Endothelial cell of umbilical vein (primary cell): ENCODE data around the gene DAP. TPM values are rescaled to one million over a fixed set of nuclear protein-coding genes. Genes with fewer than 3 reads are reported as not detected.
A peak's percentile ranks its signal among the peaks of the same experiment; 100 is the strongest.

ENCODE experiments used
- BruUV-seq: library from RNA; stranded (reverse); fragments of 400-500 nt; replicated peaks from 2 replicates; lab custom pipeline; 2021; lab: Mats Ljungman, UMichigan
- CTCF ChIA-PET: fragments of 300-600, 350-600 bp; sonication (Branson Sonifier 250); formaldehyde crosslinking; loops from one replicate; lab custom pipeline; 2021; ENCODE audit warnings: antibody characterized with exemption, inconsistent platforms; lab: Charles Lee
- POLR2A ChIA-PET: fragments of 300-600, 350-600 bp; sonication (Branson Sonifier 250); formaldehyde crosslinking; loops from one replicate; lab custom pipeline; 2021; ENCODE audit warnings: antibody characterized with exemption, inconsistent platforms; lab: Charles Lee
- DNase-seq: peaks from one replicate; pipeline ENCODE4 v3.0.0-alpha.2; 2011; ENCODE audit warnings: low read depth, low spot score
- FAIRE-seq: peaks from 2 replicates; lab custom pipeline; 2011; peaks lifted over from hg19 to GRCh38; lab: Jason Lieb, UNC
- H2AFZ ChIP-seq: 2 replicates; pipeline ENCODE4 v1.6.0; 2012; ENCODE audit warnings: low read depth, low read length, control low read depth, inconsistent platforms
- H3K27ac ChIP-seq: 2 replicates; pipeline ENCODE4 v1.5.1; 2011; ENCODE audit warnings: low read depth, mild to moderate bottlenecking, control low read depth, low read length, moderate library complexity; ENCODE audit not compliant: insufficient read depth
- H3K27me3 ChIP-seq, 2 experiments: 2 replicates each; pipeline versions ENCODE4 v1.6.0 to v1.6.1; 2011; ENCODE audit warnings: low read length in 2 of 2, mixed read lengths in 1 of 2; ENCODE audit not compliant: control insufficient read depth in 2 of 2, insufficient read depth in 2 of 2
- H3K36me3 ChIP-seq, 2 experiments: 2 replicates in 1 of 2; 3 replicates in 1 of 2; pipeline ENCODE4 v1.5.1; 2011; ENCODE audit warnings: low read length in 2 of 2, mild to moderate bottlenecking in 1 of 2, moderate library complexity in 1 of 2; ENCODE audit not compliant: control insufficient read depth in 2 of 2, insufficient read depth in 2 of 2; ENCODE audit errors: extremely low read depth in 1 of 2
- H3K4me1 ChIP-seq: 3 replicates; pipeline ENCODE4 v1.5.1; 2011; ENCODE audit warnings: mild to moderate bottlenecking, low read length; ENCODE audit not compliant: control insufficient read depth, insufficient read depth; ENCODE audit errors: extremely low read depth
- H3K4me2 ChIP-seq: 2 replicates; pipeline ENCODE4 v1.6.1; 2011; ENCODE audit warnings: low read length, control low read depth, mixed read lengths; ENCODE audit not compliant: insufficient read depth
- H3K4me3 ChIP-seq, 3 experiments: fragments of 200-600 bp in 1 of 3; sonication (generic), shearing (Covaris generic) in 1 of 3; replicated peaks in 1 of 3; 2 replicates each; pipeline ENCODE4 v1.5.1; 2011 to 2016; ENCODE audit warnings: control low read depth in 3 of 3, low read length in 3 of 3, mild to moderate bottlenecking in 2 of 3, inconsistent platforms in 1 of 3, low read depth in 1 of 3, moderate library complexity in 1 of 3; ENCODE audit not compliant: insufficient read depth in 1 of 3
- H3K79me2 ChIP-seq: 2 replicates; pipeline ENCODE4 v1.6.0; 2012; ENCODE audit warnings: low read length, inconsistent platforms; ENCODE audit not compliant: control insufficient read depth, insufficient read depth
- H3K9ac ChIP-seq: replicated peaks from 2 replicates; pipeline ENCODE3; 2011; ENCODE audit warnings: low read length, control low read depth; ENCODE audit not compliant: insufficient read depth; ENCODE audit errors: extremely low read depth
- H3K9me1 ChIP-seq: replicated peaks from 3 replicates; pipeline ENCODE4 v1.6.0; 2011; ENCODE audit warnings: mild to moderate bottlenecking, low read length; ENCODE audit not compliant: control insufficient read depth, insufficient read depth; ENCODE audit errors: extremely low read depth
- H3K9me3 ChIP-seq: replicated peaks from 2 replicates; pipeline ENCODE4 v1.5.1; 2012; ENCODE audit warnings: low read length, inconsistent platforms; ENCODE audit not compliant: control insufficient read depth, insufficient read depth
- H4K20me1 ChIP-seq: replicated peaks from 2 replicates; pipeline ENCODE3; 2011; ENCODE audit warnings: mild to moderate bottlenecking, low read length; ENCODE audit not compliant: control insufficient read depth, insufficient read depth; ENCODE audit errors: extremely low read depth
- GATA2 ChIP-seq: IDR thresholded peaks from 2 replicates; pipeline ENCODE4 v1.7.0; 2011; ENCODE audit warnings: low read depth, mild to moderate bottlenecking, moderate library complexity, mixed read lengths, low read length; ENCODE audit not compliant: insufficient read length, insufficient read depth
- POLR2A ChIP-seq: IDR thresholded peaks from 2 replicates; pipeline ENCODE4 v1.6.1; 2012; ENCODE audit warnings: low read depth, mild to moderate bottlenecking, control low read depth, low read length
- POLR2AphosphoS5 ChIP-seq: IDR thresholded peaks from 2 replicates; pipeline ENCODE4 v1.6.1; 2012; ENCODE audit warnings: low read depth, mild to moderate bottlenecking, control low read depth, low read length, moderate library complexity; ENCODE audit not compliant: insufficient read depth
- dilution Hi-C: fragments of 300-500 bp; cut with MboI; formaldehyde crosslinking; loops from one replicate; pipeline ENCODE4 v1.15.0; 2019; ENCODE audit warnings: low sequenced_read_pairs; ENCODE audit not compliant: extremely low pct_ligation_motif_present
- intact Hi-C: fragments of 100-400 bp; cut with micrococcal nuclease; formaldehyde crosslinking; loops from one replicate; pipeline ENCODE4 v1.10.0; 2022
- polyA plus RNA-seq, 4 experiments: library from polyadenylated mRNA; depleted of rRNA in 3 of 4; stranded (reverse) in 3 of 4; unstranded in 1 of 4; fragments of >200 nt; gene quantifications; 2 replicates each; pipeline versions ENCODE4 v1.2.1 to v1.2.3, GENCODE V29; 2011 to 2012; ENCODE audit warnings: missing spikeins in 1 of 4
- total RNA-seq: library from RNA; stranded (reverse); gene quantifications from 2 replicates; pipeline ENCODE4 v1.2.3, GENCODE V29; 2021
- TF ChIP-seq, protein P1 (sequence below), 2 donors: IDR thresholded peaks; 1 replicate in 1 of 2; 2 replicates in 1 of 2; pipeline ENCODE4 v1.5.1; 2011; ENCODE audit warnings: low read length in 2 of 2, mild to moderate bottlenecking in 2 of 2, moderate library complexity in 2 of 2, control low read depth in 1 of 2, inconsistent platforms in 1 of 2, low read depth in 1 of 2; ENCODE audit not compliant: insufficient read depth in 1 of 2; ENCODE audit errors: extremely low read depth in 1 of 2

The DAP gene
- total and polyA plus RNA-seq, 2 donors (not counting 3 experiments of a cell fraction or from before 2014, with no cell fraction given): 79.8 to 188 TPM

- Histone ChIP-seq H3K27ac (peak overlapping the region; percentile 59), H3K27me3 (no peaks in the 10 kb centered on the region), H3K79me2 (no peaks in the 10 kb centered on the region), H3K9ac (no peak overlapping the region), H4K20me1 (no peaks in the 10 kb centered on the region), H3K36me3 (no peaks in the 10 kb centered on the region), H3K4me3 (no peak overlapping the region), H3K9me1 (no peaks in the 10 kb centered on the region), H3K9me3 (no peaks in the 10 kb centered on the region), H3K4me1 (peaks cover 18% of the 10 kb centered on the region), H3K4me2 (peak overlapping the region; percentile 38), H2AFZ (peak overlapping the region; percentile 18)
- dilution Hi-C loops (no loop called here), intact Hi-C loops (no loop called here)
- TF ChIP-seq POLR2AphosphoS5 (no peak), POLR2A (no peak), GATA2 (no peak)
- TF ChIP-seq, protein P1, sequence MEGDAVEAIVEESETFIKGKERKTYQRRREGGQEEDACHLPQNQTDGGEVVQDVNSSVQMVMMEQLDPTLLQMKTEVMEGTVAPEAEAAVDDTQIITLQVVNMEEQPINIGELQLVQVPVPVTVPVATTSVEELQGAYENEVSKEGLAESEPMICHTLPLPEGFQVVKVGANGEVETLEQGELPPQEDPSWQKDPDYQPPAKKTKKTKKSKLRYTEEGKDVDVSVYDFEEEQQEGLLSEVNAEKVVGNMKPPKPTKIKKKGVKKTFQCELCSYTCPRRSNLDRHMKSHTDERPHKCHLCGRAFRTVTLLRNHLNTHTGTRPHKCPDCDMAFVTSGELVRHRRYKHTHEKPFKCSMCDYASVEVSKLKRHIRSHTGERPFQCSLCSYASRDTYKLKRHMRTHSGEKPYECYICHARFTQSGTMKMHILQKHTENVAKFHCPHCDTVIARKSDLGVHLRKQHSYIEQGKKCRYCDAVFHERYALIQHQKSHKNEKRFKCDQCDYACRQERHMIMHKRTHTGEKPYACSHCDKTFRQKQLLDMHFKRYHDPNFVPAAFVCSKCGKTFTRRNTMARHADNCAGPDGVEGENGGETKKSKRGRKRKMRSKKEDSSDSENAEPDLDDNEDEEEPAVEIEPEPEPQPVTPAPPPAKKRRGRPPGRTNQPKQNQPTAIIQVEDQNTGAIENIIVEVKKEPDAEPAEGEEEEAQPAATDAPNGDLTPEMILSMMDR (IDR thresholded peaks at IDR 0.05; ENCODE audit: extremely low read depth in 1 of 2, insufficient read depth in 1 of 2, low read depth in 1 of 2, low read length in 2 of 2): no peak
- CTCF ChIA-PET: interaction anchor here (1.0 to 2.2 kb wide), 7 partner anchors 11 to 192 kb away, joined by 3 to 8 read pairs (median 3); no protein-coding TSS in a partner anchor
- DNase-seq: peak; percentile 73
- no TSS peak for BruUV-seq
- POLR2A ChIA-PET: no interaction called here
- peak; percentile 76 for FAIRE-seq
Observed at GRCh38 chr5:10633271-10634049, 127.6 kb downstream of the DAP start.
